Measurements from ENCODE around the gene MRPS15.
A peak's percentile ranks its signal among the peaks of the same experiment; 100 is the strongest.
"Not testable (repeated sequence)": the region's sequence is repeated elsewhere in the genome, so short reads cannot be mapped to it uniquely, and the experiment has no call there.

The MRPS15 gene

GRCh38 chr1:36463803-36464604, at the start of gene MRPS15:
MRPS15 (minus strand) TSS chr1:36464384; CDS start chr1:36464275, 109 bp downstream.
- DNase-seq (ENCODE audit: low read depth, low spot score) = peak; percentile 93

GRCh38 chr1:36512842-36513241, 48.7 kb upstream of the MRPS15 start:
- DNase-seq (ENCODE audit: low read depth, low spot score) = no peak

- no peak for DNase-seq (ENCODE audit: low read depth, low spot score)
These were observed 47.9 kb upstream of the MRPS15 start for GRCh38 chr1:36511804-36512798.

GRCh38 chr1:36511220-36511619, 47.0 kb upstream of the MRPS15 start:
- DNase-seq (ENCODE audit: low read depth, low spot score) = not testable (repeated sequence)

GRCh38 chr1:36510418-36510817, 46.2 kb upstream of the MRPS15 start:
- no peak for DNase-seq (ENCODE audit: low read depth, low spot score)

- DNase-seq (ENCODE audit: low read depth, low spot score) = no peak
These were observed 44.1 kb upstream of the MRPS15 start for GRCh38 chr1:36508257-36508656.

- DNase-seq (ENCODE audit: low read depth, low spot score) = no peak
These were observed 42.2 kb upstream of the MRPS15 start for GRCh38 chr1:36506276-36506920.

- no peak for DNase-seq (ENCODE audit: low read depth, low spot score)
These were observed 39.5 kb upstream of the MRPS15 start for GRCh38 chr1:36503733-36504132.

- DNase-seq (ENCODE audit: low read depth, low spot score) = no peak
These were observed 39.0 kb upstream of the MRPS15 start for GRCh38 chr1:36503159-36503558.

GRCh38 chr1:36502616-36503015, 38.4 kb upstream of the MRPS15 start:
- DNase-seq (ENCODE audit: low read depth, low spot score) = no peak

- not testable (repeated sequence) for DNase-seq (ENCODE audit: low read depth, low spot score)
These were observed 37.7 kb upstream of the MRPS15 start for GRCh38 chr1:36501911-36502310.

GRCh38 chr1:36497207-36497606, 33.0 kb upstream of the MRPS15 start:
- no peak for DNase-seq (ENCODE audit: low read depth, low spot score)

- no peak for DNase-seq (ENCODE audit: low read depth, low spot score)
These were observed 30.8 kb upstream of the MRPS15 start for GRCh38 chr1:36494971-36495370.

- DNase-seq (ENCODE audit: low read depth, low spot score) = no peak
These were observed 29.3 kb upstream of the MRPS15 start for GRCh38 chr1:36493524-36493923.

GRCh38 chr1:36492491-36492890, 28.3 kb upstream of the MRPS15 start:
- DNase-seq (ENCODE audit: low read depth, low spot score) = no peak

- not testable (repeated sequence) for DNase-seq (ENCODE audit: low read depth, low spot score)
These were observed 25.3 kb upstream of the MRPS15 start for GRCh38 chr1:36489258-36490051.

GRCh38 chr1:36487906-36488305, 23.7 kb upstream of the MRPS15 start:
- no peak for DNase-seq (ENCODE audit: low read depth, low spot score)

GRCh38 chr1:36487336-36487725, 23.1 kb upstream of the MRPS15 start:
- not testable (repeated sequence) for DNase-seq (ENCODE audit: low read depth, low spot score)

GRCh38 chr1:36486439-36487335, 22.5 kb upstream of the MRPS15 start:
- DNase-seq (ENCODE audit: low read depth, low spot score) = no peak

GRCh38 chr1:36486093-36486438, 21.9 kb upstream of the MRPS15 start:
- no peak for DNase-seq (ENCODE audit: low read depth, low spot score)

Data from activated naive CD8-positive, alpha-beta T cell treated with anti-CD3 and anti-CD28 coated beads, Interleukin-2, amount 50 U/mL, for 16 hours (primary cell).